ENCODE results near the gene BACH2.

Gene BACH2

DNA sequence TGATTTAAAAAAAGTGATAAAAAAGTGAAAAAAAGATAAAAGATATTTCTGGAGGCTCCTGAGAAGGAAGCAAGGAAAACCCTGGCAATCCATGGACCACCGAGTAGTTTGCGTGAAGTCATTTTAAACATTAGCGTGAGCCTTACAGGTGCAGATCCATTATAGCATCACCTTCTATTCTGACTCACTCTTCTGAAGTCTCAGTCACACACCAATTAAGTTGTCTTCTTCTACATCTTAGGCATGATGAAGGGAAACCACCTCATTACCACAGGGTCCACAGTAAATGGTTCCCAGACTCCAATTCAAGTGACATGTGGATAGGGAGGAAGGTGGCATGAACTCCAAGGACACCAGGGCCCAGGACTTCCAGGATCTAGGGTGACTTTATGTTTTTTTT lies 303.2 kb downstream of the BACH2 start:
- TF ChIP-seq, protein P1, sequence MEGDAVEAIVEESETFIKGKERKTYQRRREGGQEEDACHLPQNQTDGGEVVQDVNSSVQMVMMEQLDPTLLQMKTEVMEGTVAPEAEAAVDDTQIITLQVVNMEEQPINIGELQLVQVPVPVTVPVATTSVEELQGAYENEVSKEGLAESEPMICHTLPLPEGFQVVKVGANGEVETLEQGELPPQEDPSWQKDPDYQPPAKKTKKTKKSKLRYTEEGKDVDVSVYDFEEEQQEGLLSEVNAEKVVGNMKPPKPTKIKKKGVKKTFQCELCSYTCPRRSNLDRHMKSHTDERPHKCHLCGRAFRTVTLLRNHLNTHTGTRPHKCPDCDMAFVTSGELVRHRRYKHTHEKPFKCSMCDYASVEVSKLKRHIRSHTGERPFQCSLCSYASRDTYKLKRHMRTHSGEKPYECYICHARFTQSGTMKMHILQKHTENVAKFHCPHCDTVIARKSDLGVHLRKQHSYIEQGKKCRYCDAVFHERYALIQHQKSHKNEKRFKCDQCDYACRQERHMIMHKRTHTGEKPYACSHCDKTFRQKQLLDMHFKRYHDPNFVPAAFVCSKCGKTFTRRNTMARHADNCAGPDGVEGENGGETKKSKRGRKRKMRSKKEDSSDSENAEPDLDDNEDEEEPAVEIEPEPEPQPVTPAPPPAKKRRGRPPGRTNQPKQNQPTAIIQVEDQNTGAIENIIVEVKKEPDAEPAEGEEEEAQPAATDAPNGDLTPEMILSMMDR (IDR thresholded peaks at IDR 0.05), result no peak
- H3K9me3 Mint-ChIP-seq, result no peaks in the 10 kb centered on the region
- H3K36me3 Mint-ChIP-seq (ENCODE audit: low read depth), result peaks cover 14% of the 10 kb centered on the region
- no peaks in the 10 kb centered on the region for H3K4me1 Mint-ChIP-seq
- no peak overlapping the region for H3K4me3 Mint-ChIP-seq
- H3K27me3 Mint-ChIP-seq (ENCODE audit: low read depth, poor library complexity), result peaks cover 6% of the 10 kb centered on the region
- no peak overlapping the region for H3K27ac Mint-ChIP-seq
- DNase-seq, result no peak

DNA sequence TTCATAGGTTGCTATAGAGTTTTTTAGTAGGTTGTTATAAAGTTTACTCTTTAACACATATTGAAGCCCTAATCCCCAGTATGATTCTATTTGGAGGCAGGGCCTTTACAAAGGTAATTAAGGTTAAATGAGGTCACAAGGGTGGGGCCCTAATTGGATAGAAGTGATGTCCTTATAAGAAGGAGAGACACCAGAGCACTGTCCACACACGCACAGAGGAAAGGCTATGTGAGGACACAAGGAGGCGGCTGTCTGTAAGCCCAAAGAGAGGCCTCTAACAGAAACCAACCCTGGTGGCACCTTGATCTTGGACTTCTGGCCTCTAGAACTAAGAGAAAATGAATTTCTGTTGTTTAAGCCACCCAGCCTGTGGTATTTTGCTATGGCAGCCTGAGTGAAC lies 303.8 kb downstream of the BACH2 start:
- Mint-ChIP-seq H3K4me1 (peaks cover 2% of the 10 kb centered on the region), H3K27me3 (ENCODE audit: low read depth, poor library complexity) (peaks cover 6% of the 10 kb centered on the region), H3K4me3 (no peak overlapping the region), H3K36me3 (ENCODE audit: low read depth) (peaks cover 14% of the 10 kb centered on the region), H3K9me3 (no peaks in the 10 kb centered on the region), H3K27ac (no peak overlapping the region)
- TF ChIP-seq, protein P1 (IDR thresholded peaks at IDR 0.05), result no peak
- DNase-seq, result no peak

DNA sequence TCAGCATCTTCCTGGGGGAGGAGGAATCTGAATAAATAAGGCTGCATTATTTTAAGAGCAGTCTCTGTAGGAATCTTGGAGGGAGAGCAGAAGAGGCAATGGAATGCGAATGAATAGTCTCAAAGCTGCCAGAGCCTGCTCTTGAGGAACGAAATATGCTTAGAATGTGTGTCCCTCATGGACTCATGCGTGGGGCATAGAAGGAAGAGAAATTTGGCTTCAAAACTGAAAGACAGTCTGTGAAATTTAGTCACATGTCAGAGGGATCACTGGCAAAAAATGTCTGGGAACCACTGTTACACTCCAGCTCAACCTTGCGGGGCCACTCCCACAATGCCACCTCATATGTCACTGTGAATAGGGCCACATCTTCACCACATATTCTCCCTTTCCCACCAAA lies 306.9 kb downstream of the BACH2 start:
- H3K4me3 Mint-ChIP-seq, result no peak overlapping the region
- TF ChIP-seq, protein P1 (IDR thresholded peaks at IDR 0.05), result no peak
- H3K4me1 Mint-ChIP-seq, result peaks cover 33% of the 10 kb centered on the region
- no peak overlapping the region for H3K27ac Mint-ChIP-seq
- H3K27me3 Mint-ChIP-seq (ENCODE audit: low read depth, poor library complexity), result peaks cover 4% of the 10 kb centered on the region
- no peaks in the 10 kb centered on the region for H3K9me3 Mint-ChIP-seq
- H3K36me3 Mint-ChIP-seq (ENCODE audit: low read depth), result no peaks in the 10 kb centered on the region
- no peak for DNase-seq

DNA sequence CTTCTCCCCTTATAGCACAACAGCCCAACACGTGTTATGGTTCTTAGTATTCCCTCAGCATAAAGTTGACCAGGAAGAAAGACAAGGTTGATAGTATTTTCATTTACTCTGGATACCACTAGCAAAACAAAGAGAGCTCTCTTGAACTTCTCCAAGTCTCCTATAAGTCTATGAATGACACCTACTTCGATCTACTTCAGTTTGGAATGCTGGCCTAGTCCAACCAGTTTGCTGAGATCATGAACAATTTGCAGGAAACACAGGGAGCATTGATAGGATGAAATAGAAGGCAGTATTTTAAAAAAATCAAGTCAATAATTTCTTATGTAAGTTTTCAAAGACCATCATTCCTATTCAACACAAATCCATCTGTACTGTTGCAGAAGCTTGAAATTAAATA lies 308.8 kb downstream of the BACH2 start:
- Mint-ChIP-seq H3K4me3 (no peak overlapping the region), H3K27ac (no peak overlapping the region), H3K27me3 (ENCODE audit: low read depth, poor library complexity) (peaks cover 4% of the 10 kb centered on the region), H3K9me3 (no peaks in the 10 kb centered on the region), H3K4me1 (peaks cover 40% of the 10 kb centered on the region), H3K36me3 (ENCODE audit: low read depth) (no peaks in the 10 kb centered on the region)
- no peak for DNase-seq
- TF ChIP-seq, protein P1 (IDR thresholded peaks at IDR 0.05), result no peak

DNA sequence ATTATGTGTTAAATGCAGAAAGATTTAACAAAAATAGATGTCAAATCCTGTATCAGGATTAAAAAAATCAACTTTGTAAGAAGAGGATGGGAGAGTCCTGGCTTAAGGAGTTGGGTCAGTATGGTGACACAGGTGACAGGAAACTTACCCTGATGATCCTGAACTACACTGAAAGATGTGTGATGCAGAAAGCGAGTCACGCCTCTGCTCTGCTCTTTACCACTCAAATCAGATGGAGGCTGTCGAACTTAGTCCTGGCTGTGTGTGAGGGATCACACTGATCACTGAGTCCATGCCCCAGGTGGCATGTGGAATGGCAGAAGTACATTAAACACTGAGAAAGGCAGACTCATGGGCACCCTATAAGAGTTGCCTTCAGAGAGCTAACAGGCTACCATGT lies 309.5 kb downstream of the BACH2 start:
- peaks cover 4% of the 10 kb centered on the region for H3K27me3 Mint-ChIP-seq (ENCODE audit: low read depth, poor library complexity)
- TF ChIP-seq, protein P1 (IDR thresholded peaks at IDR 0.05), result no peak
- peaks cover 41% of the 10 kb centered on the region for H3K4me1 Mint-ChIP-seq
- H3K36me3 Mint-ChIP-seq (ENCODE audit: low read depth), result no peaks in the 10 kb centered on the region
- H3K27ac Mint-ChIP-seq, result peak overlapping the region; percentile 12
- no peak for DNase-seq
- H3K9me3 Mint-ChIP-seq, result no peaks in the 10 kb centered on the region
- no peak overlapping the region for H3K4me3 Mint-ChIP-seq

DNA sequence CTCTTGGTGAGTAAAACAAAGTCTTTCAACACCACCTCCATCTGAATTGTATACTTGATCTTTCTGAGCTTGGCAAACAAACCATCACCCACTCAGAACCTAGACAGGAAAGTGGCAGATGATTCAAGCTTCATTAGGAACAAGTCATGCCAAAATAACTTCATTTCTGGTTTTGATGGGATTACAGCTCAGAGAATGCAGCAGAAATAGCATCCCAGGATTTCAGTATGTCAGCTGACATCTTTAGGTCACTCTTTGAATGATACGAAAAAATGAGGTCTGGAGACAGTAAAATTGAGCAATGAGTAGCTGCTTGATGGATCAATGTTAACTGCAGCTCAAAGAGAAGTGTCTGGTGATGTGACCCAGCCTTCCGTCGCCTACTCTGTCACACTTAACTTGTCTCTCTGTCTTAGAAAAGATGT lies 310.0 kb downstream of the BACH2 start:
- no peak overlapping the region for H3K4me3 Mint-ChIP-seq
- H3K9me3 Mint-ChIP-seq, result no peaks in the 10 kb centered on the region
- no peaks in the 10 kb centered on the region for H3K36me3 Mint-ChIP-seq (ENCODE audit: low read depth)
- peaks cover 45% of the 10 kb centered on the region for H3K4me1 Mint-ChIP-seq
- H3K27ac Mint-ChIP-seq, result peak overlapping the region; percentile 12
- H3K27me3 Mint-ChIP-seq (ENCODE audit: low read depth, poor library complexity), result peaks cover 4% of the 10 kb centered on the region
- DNase-seq, result no peak
- TF ChIP-seq, protein P1 (IDR thresholded peaks at IDR 0.05), result no peak

Measured in nephron progenitor cell (in vitro differentiated cells).